Endothelial cell (in vitro differentiated cells): ENCODE data around the gene OR4Q3. TPM values are rescaled to one million over a fixed set of nuclear protein-coding genes. Genes with fewer than 3 reads are reported as not detected.
"Not testable (repeated sequence)": the region's sequence is repeated elsewhere in the genome, so short reads cannot be mapped to it uniquely, and the experiment has no call there.

ENCODE experiments used
- DNase-seq: peaks from one replicate; pipeline ENCODE4 v3.0.0; 2021; ENCODE audit warnings: low spot score
- H3K27ac Mint-ChIP-seq: one replicate; pipeline ENCODE4 v1.8.0; 2021; ENCODE audit warnings: mixed read lengths, inconsistent platforms; ENCODE audit not compliant: unreplicated experiment
- H3K27me3 Mint-ChIP-seq: one replicate; pipeline ENCODE4 v1.8.0; 2021; ENCODE audit warnings: mild to moderate bottlenecking, moderate library complexity, mixed read lengths, inconsistent platforms; ENCODE audit not compliant: unreplicated experiment
- H3K36me3 Mint-ChIP-seq: one replicate; pipeline ENCODE4 v1.8.0; 2021; ENCODE audit warnings: mild to moderate bottlenecking, low read depth, mixed read lengths, inconsistent platforms; ENCODE audit not compliant: unreplicated experiment
- H3K4me1 Mint-ChIP-seq: one replicate; pipeline ENCODE4 v1.8.0; 2021; ENCODE audit warnings: mild to moderate bottlenecking, mixed read lengths, inconsistent platforms; ENCODE audit not compliant: unreplicated experiment
- H3K4me3 Mint-ChIP-seq: one replicate; pipeline ENCODE4 v1.8.0; 2021; ENCODE audit warnings: mild to moderate bottlenecking, mixed read lengths, inconsistent platforms; ENCODE audit not compliant: unreplicated experiment
- H3K9me3 Mint-ChIP-seq: one replicate; pipeline ENCODE4 v1.8.0; 2021; ENCODE audit warnings: mixed read lengths, inconsistent platforms; ENCODE audit not compliant: unreplicated experiment
- CTCF ChIP-seq: fragments of 200-600 bp; sonication (generic); IDR thresholded peaks from one replicate; pipeline ENCODE4 v1.5.0; 2021; ENCODE audit warnings: antibody characterized with exemption; ENCODE audit not compliant: unreplicated experiment
- long read RNA-seq: library from polyadenylated mRNA; unstranded; transcript quantifications from one replicate; pipeline ENCODE4 v2.0.0, GENCODE V29; 2020; ENCODE audit not compliant: unreplicated experiment
- total RNA-seq: library from RNA; stranded (reverse); fragmentation: NEBNext Ultra II Directional; extraction: Animal tissue kit (Norgen Biotek cat#: 25700); gene quantifications from one replicate; pipeline ENCODE4 v1.2.1, GENCODE V29; 2021; ENCODE audit not compliant: unreplicated experiment

OR4Q3 gene
- not detected for total RNA-seq
- long read RNA-seq: 0 reads

GRCh38 chr14:19743256-19743655 lies at the start of gene OR4Q3:
TSS of gene OR4Q3 (plus strand) at chr14:19743571.
- no peaks in the 10 kb centered on the region for H3K4me1 Mint-ChIP-seq
- no peak for DNase-seq
- no peak within 1 kb of the TSS for H3K27ac Mint-ChIP-seq
- H3K36me3 Mint-ChIP-seq: no peaks in the 10 kb centered on the region
- no peaks in the 10 kb centered on the region for H3K27me3 Mint-ChIP-seq
- no peak for TF ChIP-seq CTCF
- H3K4me3 Mint-ChIP-seq: no peak within 1 kb of the TSS
- H3K9me3 Mint-ChIP-seq: peaks cover 27% of the 10 kb centered on the region

GRCh38 chr14:19729359-19729758 lies 14.0 kb upstream of the OR4Q3 start:
- H3K27ac Mint-ChIP-seq: no peak overlapping the region
- H3K9me3 Mint-ChIP-seq: peaks cover 17% of the 10 kb centered on the region
- no peak for TF ChIP-seq CTCF
- peaks cover 5% of the 10 kb centered on the region for H3K36me3 Mint-ChIP-seq
- no peak for DNase-seq
- H3K4me3 Mint-ChIP-seq: no peak overlapping the region
- no peaks in the 10 kb centered on the region for H3K4me1 Mint-ChIP-seq
- H3K27me3 Mint-ChIP-seq: no peaks in the 10 kb centered on the region

- Mint-ChIP-seq H3K4me1 (no peaks in the 10 kb centered on the region), H3K27ac (no peak overlapping the region), H3K27me3 (no peaks in the 10 kb centered on the region), H3K36me3 (peaks cover 5% of the 10 kb centered on the region), H3K4me3 (no peak overlapping the region), H3K9me3 (peaks cover 17% of the 10 kb centered on the region)
- no peak for DNase-seq
- no peak for TF ChIP-seq CTCF
These were observed 13.6 kb upstream of the OR4Q3 start for GRCh38 chr14:19729763-19730162.

GRCh38 chr14:19733893-19734292 lies 9.5 kb upstream of the OR4Q3 start:
- DNase-seq: not testable (repeated sequence)

GRCh38 chr14:19752316-19752715 lies 8.9 kb downstream of the OR4Q3 start:
- DNase-seq, H3K27me3 Mint-ChIP-seq, H3K4me3 Mint-ChIP-seq, H3K36me3 Mint-ChIP-seq, H3K4me1 Mint-ChIP-seq, H3K27ac Mint-ChIP-seq: not testable (repeated sequence)
- peaks cover 18% of the 10 kb centered on the region for H3K9me3 Mint-ChIP-seq

More at GRCh38 chr14:19733893-19734292, 9.5 kb upstream of the OR4Q3 start:
- not testable (repeated sequence) for H3K4me1 Mint-ChIP-seq, H3K27ac Mint-ChIP-seq, H3K27me3 Mint-ChIP-seq, H3K36me3 Mint-ChIP-seq, H3K4me3 Mint-ChIP-seq
- peaks cover 24% of the 10 kb centered on the region for H3K9me3 Mint-ChIP-seq

- H3K27me3 Mint-ChIP-seq: peaks cover 2% of the 10 kb centered on the region
- no peaks in the 10 kb centered on the region for H3K36me3 Mint-ChIP-seq
- no peak overlapping the region for H3K4me3 Mint-ChIP-seq
- peaks cover 18% of the 10 kb centered on the region for H3K9me3 Mint-ChIP-seq
- TF ChIP-seq CTCF: no peak
- H3K4me1 Mint-ChIP-seq: no peaks in the 10 kb centered on the region
- DNase-seq: no peak
- no peak overlapping the region for H3K27ac Mint-ChIP-seq
These were observed 10.8 kb downstream of the OR4Q3 start for GRCh38 chr14:19754172-19754571.

GRCh38 chr14:19771491-19771890 lies 28.1 kb downstream of the OR4Q3 start:
- not testable (repeated sequence) for DNase-seq, H3K27me3 Mint-ChIP-seq, H3K27ac Mint-ChIP-seq, H3K4me3 Mint-ChIP-seq, H3K36me3 Mint-ChIP-seq, H3K4me1 Mint-ChIP-seq
- peaks cover 44% of the 10 kb centered on the region for H3K9me3 Mint-ChIP-seq
